K562 (cell line): ENCODE results near the gene CLDN7. TPM values are rescaled to one million over a fixed set of nuclear protein-coding genes. Genes with fewer than 3 reads are reported as not detected.

ENCODE experiments used
- ATF6 ChIP-seq: sonication (generic); formaldehyde crosslinking; IDR thresholded peaks from 2 replicates; pipeline ENCODE4 v1.4.0; 2020; ENCODE audit warnings: mild to moderate bottlenecking, missing genetic modification reagents
- EP400 ChIP-seq: fragments of 450-650 bp; IDR thresholded peaks from 2 replicates; pipeline ENCODE4 v1.6.1; 2017; ENCODE audit warnings: antibody characterized with exemption, mild to moderate bottlenecking, moderate library complexity
- MTA1 ChIP-seq: fragments of 450-650 bp; IDR thresholded peaks from 2 replicates; pipeline ENCODE4 v1.6.1; 2017; ENCODE audit warnings: borderline replicate concordance
- MTA3 ChIP-seq: fragments of 450-650 bp; formaldehyde crosslinking; IDR thresholded peaks from 2 replicates; pipeline ENCODE4 v1.6.1; 2017; ENCODE audit warnings: mild to moderate bottlenecking, borderline replicate concordance
- MXI1 ChIP-seq: IDR thresholded peaks from 2 replicates; pipeline ENCODE4 v1.6.1; 2011; ENCODE audit warnings: low read depth, mild to moderate bottlenecking, improper control_type of control experiment, low read length
- NKRF ChIP-seq: fragments of 450-650 bp; IDR thresholded peaks from 2 replicates; pipeline ENCODE4 v1.6.1; 2016; ENCODE audit warnings: borderline replicate concordance
- PHF8 ChIP-seq: fragments of 200-600 bp; sonication (generic); IDR thresholded peaks from 2 replicates; pipeline ENCODE4 v1.6.1; 2012; ENCODE audit warnings: mixed run types, mild to moderate bottlenecking, inconsistent platforms, low read length, moderate library complexity, borderline replicate concordance
- POLR2A ChIP-seq: fragments of 450-650 bp; conservative IDR thresholded peaks from 2 replicates; pipeline ENCODE4 v1.6.1; 2016
- POLR3A ChIP-seq: IDR thresholded peaks from 2 replicates; pipeline ENCODE4 v1.6.1; 2011; ENCODE audit warnings: borderline replicate concordance, mild to moderate bottlenecking, moderate library complexity; ENCODE audit not compliant: insufficient read length, insufficient read depth; ENCODE audit errors: extremely low read depth
- SOX6 ChIP-seq: fragments of 450-650 bp; IDR thresholded peaks from 2 replicates; pipeline ENCODE4 v1.6.1; 2014; ENCODE audit warnings: mild to moderate bottlenecking
- UBTF ChIP-seq, 2 experiments: IDR thresholded peaks; 2 replicates each; pipeline ENCODE4 v1.6.1; 2012; ENCODE audit warnings: improper control_type of control experiment in 2 of 2, low read depth in 2 of 2, low read length in 2 of 2, borderline replicate concordance in 1 of 2
- ZNF449 ChIP-seq: fragments of 250-450 bp; sonication (Bioruptor Pico); IDR thresholded peaks from 2 replicates; pipeline ENCODE4 v1.8.0; 2022; ENCODE audit warnings: moderate library complexity, mild to moderate bottlenecking, inconsistent platforms
- ZNF75A ChIP-seq: fragments of 450-650 bp; formaldehyde crosslinking; IDR thresholded peaks from 2 replicates; pipeline ENCODE4 v1.4.0; 2020; ENCODE audit warnings: mild to moderate bottlenecking
- polyA plus RNA-seq, 8 experiments: library from polyadenylated mRNA; depleted of rRNA in 4 of 8; stranded (reverse) in 5 of 8; unstranded in 3 of 8; fragments of >200 nt; fragmentation: Nextera tagmentation in 2 of 8; fragmentation: Illumina TruSeq in 1 of 8; extraction: Ambion mirVana in 2 of 8; extraction: Trizol in 1 of 8; gene quantifications; 2 replicates each; pipeline versions ENCODE4 v1.2.1 to v1.2.3, GENCODE V29; 2011 to 2014; ENCODE audit warnings: inconsistent platforms in 1 of 8, missing spikeins in 1 of 8
- total RNA-seq, 7 experiments: library from RNA; depleted of rRNA in 6 of 7; stranded (reverse); fragments of >200 nt in 6 of 7; fragmentation: Illumina TruSeq in 2 of 7; extraction: Trizol in 2 of 7; gene quantifications; 2 replicates each; pipeline versions ENCODE4 v1.2.1 to v1.2.3, GENCODE V29; 2011 to 2021; ENCODE audit warnings: low replicate concordance in 1 of 7
- TF ChIP-seq, protein P1 (sequence below): sonication (generic); formaldehyde crosslinking; IDR thresholded peaks from 2 replicates; pipeline ENCODE4 v1.5.0; 2020; ENCODE audit warnings: missing genetic modification reagents
- TF ChIP-seq, protein P2 (sequence below): sonication (generic); formaldehyde crosslinking; IDR thresholded peaks from 2 replicates; pipeline ENCODE4 v1.8.1; 2023; ENCODE audit warnings: mild to moderate bottlenecking, missing genetic modification reagents

Gene CLDN7
- total and polyA plus RNA-seq, 9 of the 15 experiments (the other 6 are each of a cell fraction or from before 2014, with no cell fraction given) = 2.2 to 14.5 (median 7.6) TPM

GRCh38 chr17:7281074-7281952 is 19.0 kb upstream of the CLDN7 start, which contains the start of gene SLC2A4 (continued):
- no peak for TF ChIP-seq ATF6 (CRISPR knock-in tag)
- peak; percentile 40; the same call in 1 of the 2 replicates for TF ChIP-seq EP400
- TF ChIP-seq MTA1 = no peak
- TF ChIP-seq UBTF (IDR thresholded peaks at IDR 0.05; ENCODE audit: borderline replicate concordance in 1 of 2, low read depth in 2 of 2, low read length in 2 of 2) = no peak
- peak; percentile 39; the same call in 1 of the 2 replicates for TF ChIP-seq PHF8
- TF ChIP-seq, protein P1, sequence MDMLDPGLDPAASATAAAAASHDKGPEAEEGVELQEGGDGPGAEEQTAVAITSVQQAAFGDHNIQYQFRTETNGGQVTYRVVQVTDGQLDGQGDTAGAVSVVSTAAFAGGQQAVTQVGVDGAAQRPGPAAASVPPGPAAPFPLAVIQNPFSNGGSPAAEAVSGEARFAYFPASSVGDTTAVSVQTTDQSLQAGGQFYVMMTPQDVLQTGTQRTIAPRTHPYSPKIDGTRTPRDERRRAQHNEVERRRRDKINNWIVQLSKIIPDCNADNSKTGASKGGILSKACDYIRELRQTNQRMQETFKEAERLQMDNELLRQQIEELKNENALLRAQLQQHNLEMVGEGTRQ = no peak
- TF ChIP-seq SOX6 = no peak
- no peak for TF ChIP-seq MTA3
- TF ChIP-seq ZNF449 (CRISPR knock-in tag) = no peak
- no peak; the same call in 1 of the 2 replicates for TF ChIP-seq NKRF
- TF ChIP-seq ZNF75A = no peak
- TF ChIP-seq POLR3A = no peak
- TF ChIP-seq, protein P2, sequence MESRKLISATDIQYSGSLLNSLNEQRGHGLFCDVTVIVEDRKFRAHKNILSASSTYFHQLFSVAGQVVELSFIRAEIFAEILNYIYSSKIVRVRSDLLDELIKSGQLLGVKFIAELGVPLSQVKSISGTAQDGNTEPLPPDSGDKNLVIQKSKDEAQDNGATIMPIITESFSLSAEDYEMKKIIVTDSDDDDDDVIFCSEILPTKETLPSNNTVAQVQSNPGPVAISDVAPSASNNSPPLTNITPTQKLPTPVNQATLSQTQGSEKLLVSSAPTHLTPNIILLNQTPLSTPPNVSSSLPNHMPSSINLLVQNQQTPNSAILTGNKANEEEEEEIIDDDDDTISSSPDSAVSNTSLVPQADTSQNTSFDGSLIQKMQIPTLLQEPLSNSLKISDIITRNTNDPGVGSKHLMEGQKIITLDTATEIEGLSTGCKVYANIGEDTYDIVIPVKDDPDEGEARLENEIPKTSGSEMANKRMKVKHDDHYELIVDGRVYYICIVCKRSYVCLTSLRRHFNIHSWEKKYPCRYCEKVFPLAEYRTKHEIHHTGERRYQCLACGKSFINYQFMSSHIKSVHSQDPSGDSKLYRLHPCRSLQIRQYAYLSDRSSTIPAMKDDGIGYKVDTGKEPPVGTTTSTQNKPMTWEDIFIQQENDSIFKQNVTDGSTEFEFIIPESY (CRISPR knock-in tag) = 0 out of 2 replicates have a peak, but pooled peaks have one; percentile 0
- TF ChIP-seq POLR2A = 0 out of 2 replicates have a peak, but pooled peaks have one; percentile 29
- TF ChIP-seq MXI1 = peak; percentile 84
